Natural killer cell (primary cell): ENCODE data around the gene MLLT1. TPM values are rescaled to one million over a fixed set of nuclear protein-coding genes. Genes with fewer than 3 reads are reported as not detected.

Experiments
- ATAC-seq, 3 donors: fragments of 150-1000 bp in 2 of 3; fragments of 200-7000 bp in 1 of 3; cut with Tn5 transposase; 1 replicate in 1 of 3; 2 replicates in 2 of 3; pipeline ENCODE4 v1.10.0; 2021; ENCODE audit warnings: mild to moderate bottlenecking in 2 of 3, moderate library complexity in 2 of 3
- DNase-seq, 2 donors: peaks; one replicate each; pipeline versions ENCODE4 v3.0.0 to v3.0.0-alpha.2; 2013 to 2021; ENCODE audit warnings: mixed read lengths in 1 of 2
- H3K27ac ChIP-seq: one replicate; pipeline ENCODE4 v1.5.1; 2013; ENCODE audit warnings: mild to moderate bottlenecking, low read length
- H3K27me3 ChIP-seq: one replicate; pipeline ENCODE4 v1.6.1; 2013; ENCODE audit warnings: low read length; ENCODE audit not compliant: control insufficient read depth, insufficient read depth
- H3K36me3 ChIP-seq: one replicate; pipeline ENCODE4 v1.6.1; 2013; ENCODE audit warnings: low read length; ENCODE audit not compliant: control insufficient read depth, insufficient read depth
- H3K4me1 ChIP-seq: one replicate; pipeline ENCODE4 v1.6.1; 2013; ENCODE audit warnings: low read length; ENCODE audit not compliant: control insufficient read depth, insufficient read depth
- H3K4me3 ChIP-seq: one replicate; pipeline ENCODE4 v1.5.1; 2013; ENCODE audit warnings: low read length
- H3K9me3 ChIP-seq: one replicate; pipeline ENCODE4 v1.6.1; 2013; ENCODE audit warnings: low read length; ENCODE audit not compliant: control insufficient read depth, insufficient read depth
- H3K27ac Mint-ChIP-seq, 2 donors: one replicate each; pipeline ENCODE4 v1.8.0; 2022; ENCODE audit warnings: mild to moderate bottlenecking in 2 of 2, mixed read lengths in 2 of 2, moderate library complexity in 1 of 2
- H3K27me3 Mint-ChIP-seq, 2 donors: one replicate each; pipeline ENCODE4 v1.8.0; 2022; ENCODE audit warnings: low read depth in 2 of 2, mixed read lengths in 2 of 2
- H3K36me3 Mint-ChIP-seq: one replicate; pipeline ENCODE4 v1.8.0; 2022; ENCODE audit warnings: mixed read lengths
- H3K4me1 Mint-ChIP-seq, 2 donors: one replicate each; pipeline ENCODE4 v1.8.0; 2022; ENCODE audit warnings: mixed read lengths in 2 of 2
- H3K4me3 Mint-ChIP-seq: one replicate; pipeline ENCODE4 v1.8.0; 2022; ENCODE audit warnings: mild to moderate bottlenecking, moderate library complexity, mixed read lengths
- H3K9me3 Mint-ChIP-seq, 2 donors: one replicate each; pipeline ENCODE4 v1.8.0; 2022; ENCODE audit warnings: mixed read lengths in 2 of 2
- WGBS: methylation state at CpG from one replicate; pipeline ENCODE4 v1.1.7; 2013; ENCODE audit warnings: missing lambda C conversion rate; ENCODE audit not compliant: insufficient coverage; 5-methylcytosine and 5-hydroxymethylcytosine counted together
- intact Hi-C: fragments of 100-400 bp; cut with micrococcal nuclease; formaldehyde crosslinking; loops from one replicate; pipeline ENCODE4 v1.14.2; 2022
- total RNA-seq, 4 donors: library from RNA; stranded (reverse); fragments of 120-200 nt in 1 of 4; gene quantifications; one replicate each; pipeline versions ENCODE4 v1.2.3 to v1.2.4, GENCODE V29; 2013 to 2022
- TF ChIP-seq, protein P1 (sequence below): fragments of 200-600 bp; IDR thresholded peaks from one replicate; pipeline ENCODE4 v1.8.0; 2022; ENCODE audit warnings: antibody characterized with exemption

The MLLT1 gene
- total RNA-seq, 3 donors from 2014 or later (not counting 1 experiment from before 2014, with no cell fraction given) = 30.2 to 43.8 (median 36.6) TPM

GRCh38 chr19:6250024-6250615 is 29.7 kb downstream of the MLLT1 start:
- Mint-ChIP-seq H3K36me3 (no peaks in the 10 kb centered on the region), H3K4me3 (no peak overlapping the region), H3K27me3 (no peaks in the 10 kb centered on the region), H3K4me1 (peaks cover 46 to 56% of the 10 kb centered on the region in 2 donors), H3K27ac (no peak overlapping the region), H3K9me3 (no peaks in the 10 kb centered on the region)
- intact Hi-C loops = no loop called here
- no peaks in the 10 kb centered on the region for H3K27me3 ChIP-seq
- ATAC-seq (no peak), DNase-seq (no peak)
- no peaks in the 10 kb centered on the region for H3K4me1 ChIP-seq
- no peaks in the 10 kb centered on the region for H3K36me3 ChIP-seq
- TF ChIP-seq, protein P1, sequence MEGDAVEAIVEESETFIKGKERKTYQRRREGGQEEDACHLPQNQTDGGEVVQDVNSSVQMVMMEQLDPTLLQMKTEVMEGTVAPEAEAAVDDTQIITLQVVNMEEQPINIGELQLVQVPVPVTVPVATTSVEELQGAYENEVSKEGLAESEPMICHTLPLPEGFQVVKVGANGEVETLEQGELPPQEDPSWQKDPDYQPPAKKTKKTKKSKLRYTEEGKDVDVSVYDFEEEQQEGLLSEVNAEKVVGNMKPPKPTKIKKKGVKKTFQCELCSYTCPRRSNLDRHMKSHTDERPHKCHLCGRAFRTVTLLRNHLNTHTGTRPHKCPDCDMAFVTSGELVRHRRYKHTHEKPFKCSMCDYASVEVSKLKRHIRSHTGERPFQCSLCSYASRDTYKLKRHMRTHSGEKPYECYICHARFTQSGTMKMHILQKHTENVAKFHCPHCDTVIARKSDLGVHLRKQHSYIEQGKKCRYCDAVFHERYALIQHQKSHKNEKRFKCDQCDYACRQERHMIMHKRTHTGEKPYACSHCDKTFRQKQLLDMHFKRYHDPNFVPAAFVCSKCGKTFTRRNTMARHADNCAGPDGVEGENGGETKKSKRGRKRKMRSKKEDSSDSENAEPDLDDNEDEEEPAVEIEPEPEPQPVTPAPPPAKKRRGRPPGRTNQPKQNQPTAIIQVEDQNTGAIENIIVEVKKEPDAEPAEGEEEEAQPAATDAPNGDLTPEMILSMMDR = no peak
- H3K27ac ChIP-seq = no peak overlapping the region
- H3K4me3 ChIP-seq = no peak overlapping the region
- 97% methylated on average over 4 of the region's 4 CpGs for WGBS
- H3K9me3 ChIP-seq = no peaks in the 10 kb centered on the region

- Histone ChIP-seq H3K36me3 (no peaks in the 10 kb centered on the region), H3K27me3 (no peaks in the 10 kb centered on the region), H3K4me3 (no peak overlapping the region), H3K9me3 (no peaks in the 10 kb centered on the region), H3K4me1 (peaks cover 1% of the 10 kb centered on the region), H3K27ac (no peak overlapping the region)
- DNase-seq (no peak), ATAC-seq (no peak)
- TF ChIP-seq, protein P1 = no peak
- Mint-ChIP-seq H3K27me3 (no peaks in the 10 kb centered on the region), H3K27ac (no peak overlapping the region), H3K36me3 (no peaks in the 10 kb centered on the region), H3K4me3 (no peak overlapping the region), H3K4me1 (peaks cover 52 to 57% of the 10 kb centered on the region in 2 donors), H3K9me3 (no peaks in the 10 kb centered on the region)
- 87% methylated on average over 9 of the region's 9 CpGs for WGBS
- intact Hi-C loops = no loop called here
Observed at GRCh38 chr19:6249296-6249695, 30.5 kb downstream of the MLLT1 start.

DNA sequence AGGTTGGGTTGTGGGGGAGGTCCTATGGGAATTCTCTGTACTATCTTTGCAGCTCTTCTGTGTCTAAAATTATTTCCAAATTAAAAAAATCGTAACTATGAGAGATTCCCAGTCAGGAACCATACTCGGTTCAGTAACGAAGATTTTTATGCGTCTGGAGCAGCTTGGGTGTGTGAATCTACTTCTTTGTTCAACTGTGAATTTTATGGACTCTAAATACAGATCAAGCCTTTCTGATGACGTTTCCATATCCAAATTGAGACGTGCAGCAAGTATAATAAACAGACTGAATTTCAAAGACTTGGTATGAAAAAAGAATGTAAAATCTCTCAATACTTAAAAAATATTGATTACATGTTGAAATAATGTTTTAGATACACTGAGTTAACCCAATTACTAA is 30.9 kb downstream of the MLLT1 start:
- Histone ChIP-seq H3K27me3 (no peaks in the 10 kb centered on the region), H3K36me3 (no peaks in the 10 kb centered on the region), H3K27ac (no peak overlapping the region), H3K4me1 (peaks cover 6% of the 10 kb centered on the region), H3K4me3 (no peak overlapping the region), H3K9me3 (no peaks in the 10 kb centered on the region)
- intact Hi-C loops = no loop called here
- WGBS = 83% methylated on average over 4 of the region's 6 CpGs
- Mint-ChIP-seq H3K27me3 (no peaks in the 10 kb centered on the region), H3K4me1 (peaks cover 56 to 62% of the 10 kb centered on the region in 2 donors), H3K36me3 (no peaks in the 10 kb centered on the region), H3K27ac (peak overlapping the region in 1 of 2 donors; percentile 45), H3K4me3 (no peak overlapping the region), H3K9me3 (no peaks in the 10 kb centered on the region)
- no peak for DNase-seq
- ATAC-seq = no peak
- TF ChIP-seq, protein P1 = no peak

GRCh38 chr19:6248341-6248740 is 31.4 kb downstream of the MLLT1 start:
- Histone ChIP-seq H3K4me1 (peaks cover 11% of the 10 kb centered on the region), H3K4me3 (no peak overlapping the region), H3K27ac (no peak overlapping the region), H3K36me3 (no peaks in the 10 kb centered on the region), H3K27me3 (no peaks in the 10 kb centered on the region), H3K9me3 (no peaks in the 10 kb centered on the region)
- 63% methylated on average over 1 of the region's 3 CpGs for WGBS
- H3K36me3 Mint-ChIP-seq = no peaks in the 10 kb centered on the region
- no peaks in the 10 kb centered on the region for H3K9me3 Mint-ChIP-seq
- peaks cover 53 to 64% of the 10 kb centered on the region in 2 donors for H3K4me1 Mint-ChIP-seq
- no peak for ATAC-seq
- H3K27ac Mint-ChIP-seq = peak overlapping the region in 1 of 2 donors; percentile 45
- no peak for DNase-seq
- intact Hi-C loops = no loop called here
- TF ChIP-seq, protein P1 = no peak
- no peak overlapping the region for H3K4me3 Mint-ChIP-seq
- no peaks in the 10 kb centered on the region for H3K27me3 Mint-ChIP-seq
